ENCODE measurements around the gene INAFM2. TPM values are rescaled to one million over a fixed set of nuclear protein-coding genes. Genes with fewer than 3 reads are reported as not detected.

INAFM2 gene
- total and polyA plus RNA-seq, 5 donors from 2014 or later = 0.67 to 10.0 (median 2.1) TPM

DNA sequence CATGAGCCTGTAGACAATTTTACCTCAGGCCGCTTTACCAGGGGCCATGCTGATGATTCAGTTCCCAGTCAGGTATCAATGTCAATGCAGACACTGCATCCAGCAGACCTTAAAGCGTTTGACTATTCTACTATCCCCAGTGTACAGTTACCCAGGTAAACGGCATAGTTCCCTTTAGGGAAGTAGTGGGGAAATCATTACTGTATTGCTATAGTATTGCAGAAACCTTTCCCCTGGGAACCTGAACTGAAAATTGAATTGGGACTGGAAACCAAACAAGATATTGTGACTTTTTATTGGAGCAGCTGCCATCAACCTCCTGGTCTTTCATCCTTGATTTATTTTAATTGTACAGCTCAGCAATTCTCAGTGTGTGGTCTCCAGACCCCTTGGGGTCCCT is 6.6 kb upstream of the INAFM2 start:
- no peak for ATAC-seq (ENCODE audit: low read depth in 2 of 2)
- no peak overlapping the region for H3K4me3 Mint-ChIP-seq
- H3K27ac Mint-ChIP-seq = peak overlapping the region in 1 of 3 donors; percentile 85

DNA sequence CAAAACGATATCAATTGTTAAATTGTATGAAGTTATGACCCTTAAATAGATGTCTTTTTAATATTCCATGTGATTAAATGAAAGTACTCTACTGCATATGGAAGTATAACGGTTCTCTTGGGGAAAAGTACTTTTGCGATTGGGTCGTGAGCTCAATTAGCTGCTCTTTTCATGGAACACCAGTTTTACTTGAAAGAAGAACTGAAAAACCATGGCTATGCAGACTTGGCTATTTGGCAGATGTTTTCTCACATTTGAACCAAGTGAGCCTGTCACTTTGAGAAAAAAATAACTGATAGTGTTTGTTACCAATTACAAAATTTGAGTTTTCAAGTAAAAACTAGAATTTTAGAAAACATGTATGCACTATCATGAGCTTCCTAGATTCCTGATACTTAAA is 5.9 kb upstream of the INAFM2 start:
- peaks cover 16% of the 10 kb centered on the region for H3K27me3 ChIP-seq (ENCODE audit: control insufficient read depth, insufficient read depth, low read length)
- Mint-ChIP-seq H3K27me3 (peaks cover 38% of the 10 kb centered on the region), H3K27ac (no peak overlapping the region)

More for the DNA sequence above, 6.6 kb upstream of the INAFM2 start:
- H3K9me3 Mint-ChIP-seq = no peaks in the 10 kb centered on the region
- no peak overlapping the region for H3K27ac ChIP-seq (ENCODE audit: insufficient read depth, low read length, poor library complexity, severe bottlenecking)
- no peaks in the 10 kb centered on the region for H3K36me3 Mint-ChIP-seq
- no peaks in the 10 kb centered on the region for H3K9me3 ChIP-seq (ENCODE audit: control insufficient read depth in 2 of 2, low read length in 2 of 2)
- DNase-seq = no peak
- H3K36me3 ChIP-seq (ENCODE audit: control insufficient read depth, insufficient read depth, low read length) = no peaks in the 10 kb centered on the region
- peaks cover 38% of the 10 kb centered on the region for H3K27me3 Mint-ChIP-seq
- H3K27me3 ChIP-seq (ENCODE audit: control insufficient read depth, insufficient read depth, low read length) = peaks cover 16% of the 10 kb centered on the region
- peaks cover 7 to 14% (median 8%) of the 10 kb centered on the region in 4 donors for H3K4me1 Mint-ChIP-seq
- no peak overlapping the region for H3K4me3 ChIP-seq (ENCODE audit: low read depth, low read length)
- peaks cover 5% of the 10 kb centered on the region for H3K4me1 ChIP-seq (ENCODE audit: control insufficient read depth, insufficient read depth, low read length, poor library complexity, severe bottlenecking)

DNA sequence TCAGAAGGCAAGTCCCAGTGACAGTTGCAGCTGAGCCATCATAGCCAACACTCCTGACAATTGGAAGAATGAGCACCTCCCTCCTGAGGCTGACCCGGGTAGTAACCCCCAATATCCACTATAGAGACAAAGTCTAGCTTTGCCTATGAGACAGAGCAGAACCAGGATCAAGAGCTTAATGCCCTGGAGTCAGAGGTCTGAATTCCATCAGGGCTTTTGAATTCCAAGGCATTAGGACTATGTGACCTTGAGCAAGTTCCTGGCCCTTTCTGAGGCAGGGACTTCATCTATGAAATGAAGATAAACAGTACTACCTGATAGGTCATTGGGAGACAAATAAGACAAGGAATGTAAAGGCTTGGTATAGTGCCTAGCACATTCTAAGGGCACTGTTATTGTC is 3.1 kb upstream of the INAFM2 start:
- H3K27ac Mint-ChIP-seq = no peak overlapping the region
- H3K9me3 Mint-ChIP-seq = no peaks in the 10 kb centered on the region
- no peaks in the 10 kb centered on the region for H3K36me3 Mint-ChIP-seq

More for the DNA sequence above, 5.9 kb upstream of the INAFM2 start:
- Mint-ChIP-seq H3K36me3 (no peaks in the 10 kb centered on the region), H3K4me1 (peaks cover 7 to 15% (median 8%) of the 10 kb centered on the region in 4 donors), H3K9me3 (no peaks in the 10 kb centered on the region), H3K4me3 (no peak overlapping the region)
- Histone ChIP-seq H3K4me1 (ENCODE audit: control insufficient read depth, insufficient read depth, low read length, poor library complexity, severe bottlenecking) (peaks cover 5% of the 10 kb centered on the region), H3K9me3 (ENCODE audit: control insufficient read depth in 2 of 2, low read length in 2 of 2) (no peaks in the 10 kb centered on the region), H3K36me3 (ENCODE audit: control insufficient read depth, insufficient read depth, low read length) (no peaks in the 10 kb centered on the region), H3K27ac (ENCODE audit: insufficient read depth, low read length, poor library complexity, severe bottlenecking) (no peak overlapping the region), H3K4me3 (ENCODE audit: low read depth, low read length) (no peak overlapping the region)
- no peak for ATAC-seq (ENCODE audit: low read depth in 2 of 2)
- no peak for DNase-seq

DNA sequence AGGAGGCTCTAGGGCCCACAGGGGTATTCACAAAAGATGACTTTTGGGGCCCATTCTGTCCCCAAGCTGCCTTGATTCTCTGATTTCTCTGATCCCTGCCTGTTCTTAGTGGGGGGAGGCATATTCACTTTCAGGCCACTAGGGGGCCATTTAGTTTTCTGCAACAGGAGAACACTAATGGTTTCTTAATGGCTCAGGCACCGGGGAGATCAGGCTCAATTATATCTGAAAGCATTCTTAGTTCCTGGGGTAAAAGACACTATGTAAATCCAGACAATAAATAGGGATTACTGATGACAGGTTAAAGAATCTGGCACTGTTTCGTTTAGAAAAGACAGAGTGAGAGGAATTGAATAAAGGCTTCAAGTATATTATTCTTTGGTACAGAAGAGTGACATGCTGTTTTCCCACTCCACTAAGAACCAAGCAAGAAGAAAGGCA is 2.5 kb upstream of the INAFM2 start:
- Histone ChIP-seq H3K27me3 (ENCODE audit: control insufficient read depth, insufficient read depth, low read length) (peaks cover 13% of the 10 kb centered on the region), H3K9me3 (ENCODE audit: control insufficient read depth in 2 of 2, low read length in 2 of 2) (no peaks in the 10 kb centered on the region), H3K27ac (ENCODE audit: insufficient read depth, low read length, poor library complexity, severe bottlenecking) (peak overlapping the region; percentile 1), H3K36me3 (ENCODE audit: control insufficient read depth, insufficient read depth, low read length) (no peaks in the 10 kb centered on the region), H3K4me1 (ENCODE audit: control insufficient read depth, insufficient read depth, low read length, poor library complexity, severe bottlenecking) (peaks cover 24% of the 10 kb centered on the region), H3K4me3 (ENCODE audit: low read depth, low read length) (no peak overlapping the region)
- peak; percentile 43 to 77 (median 71) for DNase-seq
- H3K4me1 Mint-ChIP-seq = peaks cover 12 to 32% (median 22%) of the 10 kb centered on the region in 4 donors
- peak; percentile 25 to 32 for ATAC-seq (ENCODE audit: low read depth in 2 of 2)
- peak overlapping the region; percentile 9 to 95 (median 46) for H3K4me3 Mint-ChIP-seq
- peak overlapping the region in 1 of 3 donors; percentile 54 for H3K27ac Mint-ChIP-seq
- H3K36me3 Mint-ChIP-seq = no peaks in the 10 kb centered on the region
- no peaks in the 10 kb centered on the region for H3K9me3 Mint-ChIP-seq
- peaks cover 40% of the 10 kb centered on the region for H3K27me3 Mint-ChIP-seq

More for the DNA sequence above, 3.1 kb upstream of the INAFM2 start:
- peaks cover 12 to 26% (median 18%) of the 10 kb centered on the region in 4 donors for H3K4me1 Mint-ChIP-seq
- no peak for DNase-seq
- H3K4me1 ChIP-seq (ENCODE audit: control insufficient read depth, insufficient read depth, low read length, poor library complexity, severe bottlenecking) = peaks cover 24% of the 10 kb centered on the region
- no peaks in the 10 kb centered on the region for H3K36me3 ChIP-seq (ENCODE audit: control insufficient read depth, insufficient read depth, low read length)
- no peaks in the 10 kb centered on the region for H3K9me3 ChIP-seq (ENCODE audit: control insufficient read depth in 2 of 2, low read length in 2 of 2)
- H3K4me3 Mint-ChIP-seq = peak overlapping the region in 1 of 4 donors; percentile 37
- H3K27me3 ChIP-seq (ENCODE audit: control insufficient read depth, insufficient read depth, low read length) = peaks cover 13% of the 10 kb centered on the region
- H3K27ac ChIP-seq (ENCODE audit: insufficient read depth, low read length, poor library complexity, severe bottlenecking) = no peak overlapping the region
- H3K27me3 Mint-ChIP-seq = peaks cover 46% of the 10 kb centered on the region
- no peak for ATAC-seq (ENCODE audit: low read depth in 2 of 2)
- no peak overlapping the region for H3K4me3 ChIP-seq (ENCODE audit: low read depth, low read length)

DNA sequence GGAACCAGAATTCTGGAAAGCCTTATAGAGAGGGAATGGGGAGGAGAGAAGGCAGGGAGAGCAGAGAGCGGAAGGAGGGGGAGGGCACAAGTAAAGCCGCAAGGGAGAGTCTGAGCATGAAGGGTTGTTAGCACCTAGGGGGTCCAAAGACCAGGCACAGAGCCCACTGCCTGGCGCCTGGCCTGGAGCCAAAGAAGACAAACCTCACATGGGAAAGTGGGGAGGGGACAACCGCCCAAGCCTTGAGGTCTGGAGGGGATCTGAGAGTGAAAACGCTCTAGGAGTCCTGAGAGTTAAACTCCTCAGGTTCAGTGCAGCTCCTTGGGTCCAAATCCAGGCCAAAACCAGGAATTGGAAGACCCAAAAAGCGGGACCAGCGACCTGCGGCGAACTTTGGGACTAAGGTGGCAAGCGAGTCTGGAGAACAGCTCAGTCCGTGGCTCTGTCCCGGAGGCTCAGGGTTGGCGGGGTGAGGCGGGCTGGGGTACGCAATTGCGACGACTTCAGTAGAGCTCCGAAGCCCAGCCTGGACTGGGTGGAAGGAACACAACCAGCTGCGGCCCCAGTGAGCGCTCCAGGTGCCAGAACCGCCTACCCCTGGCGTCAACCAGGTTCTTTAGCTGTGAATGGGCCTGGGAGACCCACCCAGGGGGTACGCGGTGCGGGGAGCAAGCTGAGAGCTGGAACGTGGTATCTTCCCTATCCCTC is 807 bp upstream of the INAFM2 start:
- H3K4me3 ChIP-seq (ENCODE audit: low read depth, low read length) = peak overlapping the region; percentile 51
- peak overlapping the region; percentile 60 for H3K27ac ChIP-seq (ENCODE audit: insufficient read depth, low read length, poor library complexity, severe bottlenecking)
- H3K27me3 ChIP-seq (ENCODE audit: control insufficient read depth, insufficient read depth, low read length) = peaks cover 10% of the 10 kb centered on the region
- ATAC-seq (ENCODE audit: low read depth in 2 of 2) (no peak), DNase-seq (no peak)
- no peaks in the 10 kb centered on the region for H3K9me3 ChIP-seq (ENCODE audit: control insufficient read depth in 2 of 2, low read length in 2 of 2)
- H3K27me3 Mint-ChIP-seq = peaks cover 27% of the 10 kb centered on the region
- H3K27ac Mint-ChIP-seq = peak overlapping the region; percentile 38 to 62 (median 60)
- peaks cover 12 to 38% (median 23%) of the 10 kb centered on the region in 4 donors for H3K4me1 Mint-ChIP-seq
- H3K9me3 Mint-ChIP-seq = no peaks in the 10 kb centered on the region
- H3K4me1 ChIP-seq (ENCODE audit: control insufficient read depth, insufficient read depth, low read length, poor library complexity, severe bottlenecking) = peaks cover 24% of the 10 kb centered on the region
- H3K36me3 ChIP-seq (ENCODE audit: control insufficient read depth, insufficient read depth, low read length) = no peaks in the 10 kb centered on the region
- H3K4me3 Mint-ChIP-seq = peak overlapping the region; percentile 65 to 92 (median 87)
- H3K36me3 Mint-ChIP-seq = no peaks in the 10 kb centered on the region

DNA sequence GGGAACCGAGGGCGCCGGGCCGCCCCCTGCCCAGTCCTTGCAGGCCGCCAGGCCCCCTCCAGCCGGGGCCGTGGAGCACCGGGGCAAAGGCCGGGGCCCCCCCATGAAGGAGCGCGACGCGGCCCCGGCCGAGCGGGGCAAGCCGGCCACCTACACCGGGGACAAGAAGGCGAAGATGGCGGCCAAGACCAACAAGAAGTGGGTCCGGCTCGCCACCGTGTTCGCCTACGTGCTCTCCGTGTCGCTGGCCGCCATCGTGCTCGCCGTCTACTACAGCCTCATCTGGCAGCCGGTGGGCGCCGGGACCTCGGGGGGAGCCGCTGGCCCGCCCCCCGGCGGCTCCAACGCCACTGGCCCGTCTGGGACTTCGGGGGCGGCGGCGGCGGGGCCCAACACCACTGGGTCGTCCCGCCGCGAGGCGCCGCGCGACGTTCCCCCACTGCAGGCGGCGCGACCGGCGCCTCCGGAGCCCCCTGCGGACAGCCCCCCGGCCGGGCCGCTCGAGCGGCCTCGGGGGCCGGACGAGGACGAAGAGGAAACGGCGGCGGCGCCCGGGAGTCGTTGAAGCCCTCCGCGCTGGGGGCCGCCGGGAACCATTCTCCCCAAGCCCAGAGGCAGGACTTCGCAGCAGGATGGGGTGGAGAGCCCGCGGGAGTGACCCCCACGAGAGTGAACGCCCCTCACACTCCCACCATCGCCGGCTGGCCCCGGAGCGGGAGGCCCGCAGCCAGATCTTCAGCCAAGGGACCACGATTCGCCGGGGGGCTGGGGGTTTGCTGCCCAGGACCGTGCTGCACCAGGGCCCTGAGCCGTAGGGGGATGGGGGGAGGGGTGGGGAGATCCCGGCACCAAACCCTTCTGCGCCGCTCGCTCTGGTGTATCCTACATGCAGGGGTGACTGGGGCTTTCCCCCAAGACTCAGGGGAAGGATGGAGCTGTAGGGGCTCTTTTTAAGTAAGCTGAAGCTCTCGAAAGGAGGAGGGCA is 753 bp downstream of the INAFM2 start:
- peak in 1 of 3 donors; percentile 26 for DNase-seq
- no peak for ATAC-seq (ENCODE audit: low read depth in 2 of 2)
- peak overlapping the region in 2 of 3 donors; percentile 56 to 59 for H3K27ac Mint-ChIP-seq
- no peaks in the 10 kb centered on the region for H3K36me3 ChIP-seq (ENCODE audit: control insufficient read depth, insufficient read depth, low read length)
- H3K9me3 Mint-ChIP-seq = no peaks in the 10 kb centered on the region
- peaks cover 24% of the 10 kb centered on the region for H3K4me1 ChIP-seq (ENCODE audit: control insufficient read depth, insufficient read depth, low read length, poor library complexity, severe bottlenecking)
- H3K9me3 ChIP-seq (ENCODE audit: control insufficient read depth in 2 of 2, low read length in 2 of 2) = no peaks in the 10 kb centered on the region
- peaks cover 21% of the 10 kb centered on the region for H3K27me3 Mint-ChIP-seq
- no peak overlapping the region for H3K27ac ChIP-seq (ENCODE audit: insufficient read depth, low read length, poor library complexity, severe bottlenecking)
- no peaks in the 10 kb centered on the region for H3K36me3 Mint-ChIP-seq
- peaks cover 17 to 41% (median 26%) of the 10 kb centered on the region in 4 donors for H3K4me1 Mint-ChIP-seq
- peaks cover 8% of the 10 kb centered on the region for H3K27me3 ChIP-seq (ENCODE audit: control insufficient read depth, insufficient read depth, low read length)
- peak overlapping the region; percentile 85 to 93 (median 90) for H3K4me3 Mint-ChIP-seq
- peak overlapping the region; percentile 64 for H3K4me3 ChIP-seq (ENCODE audit: low read depth, low read length)

DNA sequence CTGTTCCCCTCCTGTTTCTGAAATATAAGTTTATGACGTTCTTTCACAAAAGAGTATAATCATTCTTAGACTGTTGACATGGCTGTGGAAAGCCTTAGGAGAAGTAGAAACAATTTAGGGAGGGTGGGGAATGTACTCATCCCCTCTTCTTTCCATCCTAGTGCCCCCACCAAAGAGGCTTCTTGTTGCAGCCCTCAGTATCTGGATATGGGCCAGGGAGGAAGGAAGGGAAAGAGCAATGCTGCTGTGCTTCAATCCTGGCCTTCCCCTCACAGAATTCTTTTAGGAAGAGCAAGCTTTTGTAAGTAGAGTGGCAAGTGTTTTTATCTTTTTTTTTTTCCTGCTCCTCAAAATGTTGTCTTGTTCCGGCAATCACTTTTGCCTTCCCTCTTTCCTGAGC is 1.7 kb downstream of the INAFM2 start:
- ATAC-seq (ENCODE audit: low read depth in 2 of 2) (no peak), DNase-seq (no peak)
- peak overlapping the region; percentile 85 to 93 (median 90) for H3K4me3 Mint-ChIP-seq
- Histone ChIP-seq H3K27me3 (ENCODE audit: control insufficient read depth, insufficient read depth, low read length) (no peaks in the 10 kb centered on the region), H3K36me3 (ENCODE audit: control insufficient read depth, insufficient read depth, low read length) (no peaks in the 10 kb centered on the region), H3K4me3 (ENCODE audit: low read depth, low read length) (peak overlapping the region; percentile 64), H3K4me1 (ENCODE audit: control insufficient read depth, insufficient read depth, low read length, poor library complexity, severe bottlenecking) (peaks cover 24% of the 10 kb centered on the region), H3K9me3 (ENCODE audit: control insufficient read depth in 2 of 2, low read length in 2 of 2) (no peaks in the 10 kb centered on the region), H3K27ac (ENCODE audit: insufficient read depth, low read length, poor library complexity, severe bottlenecking) (no peak overlapping the region)
- peaks cover 20% of the 10 kb centered on the region for H3K27me3 Mint-ChIP-seq
- H3K36me3 Mint-ChIP-seq = no peaks in the 10 kb centered on the region
- H3K4me1 Mint-ChIP-seq = peaks cover 17 to 41% (median 26%) of the 10 kb centered on the region in 4 donors
- H3K27ac Mint-ChIP-seq = peak overlapping the region in 2 of 3 donors; percentile 56 to 59
- no peaks in the 10 kb centered on the region for H3K9me3 Mint-ChIP-seq

All from CD4-positive, CD25-positive, alpha-beta regulatory T cell (primary cell).